PFSK-1 (cell line): Measurements from ENCODE around the gene OMD.

Source experiments
- REST ChIP-seq, 2 experiments: IDR thresholded peaks; 2 replicates each; pipeline versions ENCODE4 v1.6.1 to v1.8.0; 2011 to 2012; ENCODE audit warnings: low read depth in 2 of 2, low read length in 2 of 2, control low read depth in 1 of 2, inconsistent platforms in 1 of 2, mild to moderate bottlenecking in 1 of 2, moderate library complexity in 1 of 2; ENCODE audit not compliant: insufficient read depth in 1 of 2
- TAF1 ChIP-seq: IDR thresholded peaks from 2 replicates; pipeline ENCODE4 v1.6.1; 2012; ENCODE audit warnings: low read length, control low read depth, borderline replicate concordance; ENCODE audit not compliant: insufficient read depth

GRCh38 chr9:92457576-92457975 is 33.3 kb upstream of the OMD start:
- TF ChIP-seq REST (IDR thresholded peaks at IDR 0.05; ENCODE audit: insufficient read depth in 1 of 2, low read depth in 2 of 2, low read length in 2 of 2): no peak
- TF ChIP-seq TAF1: no peak
